Suprapubic skin (tissue), 4 donors: ENCODE data around the gene SPINK5.

Source experiments
- POLR2A ChIP-seq, 2 donors: fragments of 450-650 bp; IDR thresholded peaks; one replicate each; pipeline ENCODE4 v1.6.1; 2017; ENCODE audit warnings: antibody characterized with exemption in 2 of 2, mild to moderate bottlenecking in 2 of 2, moderate library complexity in 2 of 2
- POLR2AphosphoS5 ChIP-seq, 3 donors: sonication (generic); formaldehyde crosslinking; IDR thresholded peaks; one replicate each; pipeline ENCODE4 v1.6.1; 2017; ENCODE audit warnings: antibody characterized with exemption in 3 of 3
- TF ChIP-seq, protein P1 (sequence below), 2 donors: fragments of 200-600 bp in 1 of 2; fragments of 450-650 bp in 1 of 2; sonication (generic) in 1 of 2; IDR thresholded peaks; one replicate each; pipeline ENCODE4 v1.5.1; 2016 to 2019; ENCODE audit warnings: antibody characterized with exemption in 2 of 2, mild to moderate bottlenecking in 1 of 2, moderate library complexity in 1 of 2

- TF ChIP-seq, protein P1, sequence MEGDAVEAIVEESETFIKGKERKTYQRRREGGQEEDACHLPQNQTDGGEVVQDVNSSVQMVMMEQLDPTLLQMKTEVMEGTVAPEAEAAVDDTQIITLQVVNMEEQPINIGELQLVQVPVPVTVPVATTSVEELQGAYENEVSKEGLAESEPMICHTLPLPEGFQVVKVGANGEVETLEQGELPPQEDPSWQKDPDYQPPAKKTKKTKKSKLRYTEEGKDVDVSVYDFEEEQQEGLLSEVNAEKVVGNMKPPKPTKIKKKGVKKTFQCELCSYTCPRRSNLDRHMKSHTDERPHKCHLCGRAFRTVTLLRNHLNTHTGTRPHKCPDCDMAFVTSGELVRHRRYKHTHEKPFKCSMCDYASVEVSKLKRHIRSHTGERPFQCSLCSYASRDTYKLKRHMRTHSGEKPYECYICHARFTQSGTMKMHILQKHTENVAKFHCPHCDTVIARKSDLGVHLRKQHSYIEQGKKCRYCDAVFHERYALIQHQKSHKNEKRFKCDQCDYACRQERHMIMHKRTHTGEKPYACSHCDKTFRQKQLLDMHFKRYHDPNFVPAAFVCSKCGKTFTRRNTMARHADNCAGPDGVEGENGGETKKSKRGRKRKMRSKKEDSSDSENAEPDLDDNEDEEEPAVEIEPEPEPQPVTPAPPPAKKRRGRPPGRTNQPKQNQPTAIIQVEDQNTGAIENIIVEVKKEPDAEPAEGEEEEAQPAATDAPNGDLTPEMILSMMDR (IDR thresholded peaks at IDR 0.05): no peak
- TF ChIP-seq POLR2A (IDR thresholded peaks at IDR 0.05) (no peak), POLR2AphosphoS5 (IDR thresholded peaks at IDR 0.05) (no peak)
Observed at GRCh38 chr5:148035676-148036075, 28.1 kb upstream of the SPINK5 start.
